Measurements from ENCODE around the gene CHRND. TPM values are rescaled to one million over a fixed set of nuclear protein-coding genes. Genes with fewer than 3 reads are reported as not detected.

The CHRND gene
- total RNA-seq, 1 experiment from 2014 or later: not detected

GRCh38 chr2:232539298-232540231 is 13.6 kb downstream of the CHRND start, which contains the start of gene CHRNG:
Gene CHRNG, plus strand, starts transcription at chr2:232539692. Its CDS starts 56 bp downstream, at chr2:232539748.
- intact Hi-C loops (cut with micrococcal nuclease; ENCODE audit: unreplicated experiment): no loop called here
- DNase-seq: no peak
- Histone ChIP-seq H3K36me3 (ENCODE audit: control insufficient read depth, insufficient read depth, low read length) (no peaks in the 10 kb centered on the region), H3K4me1 (no peaks in the 10 kb centered on the region), H3K27me3 (replicated peaks; ENCODE audit: control insufficient read depth, insufficient read depth, low read length) (no peaks in the 10 kb centered on the region), H3K4me3 (ENCODE audit: low read depth, low read length) (no peak within 1 kb of the TSS), H3K9me3 (no peaks in the 10 kb centered on the region)
- H3K4me1 Mint-ChIP-seq (ENCODE audit: low read depth, unreplicated experiment): no peaks in the 10 kb centered on the region
- no TSS peak for BruUV-seq (replicated peaks)
- ChIA-PET POLR2A (no interaction called here), CTCF (interaction anchor here (0.6 kb wide), 1 partner anchor 67 kb away, joined by 3 read pairs; no protein-coding TSS in a partner anchor)
- no peak for TF ChIP-seq CTCF (IDR thresholded peaks at IDR 0.05; ENCODE audit: insufficient read depth in 1 of 2, low read depth in 1 of 2, low read length in 1 of 2, severe bottlenecking in 1 of 2, unreplicated experiment in 1 of 2)
- H3K27me3 Mint-ChIP-seq (ENCODE audit: insufficient read depth, unreplicated experiment): no peaks in the 10 kb centered on the region
- peaks cover 7% of the 10 kb centered on the region for H3K36me3 Mint-ChIP-seq (ENCODE audit: insufficient read depth, unreplicated experiment)
- H3K9me3 Mint-ChIP-seq (ENCODE audit: unreplicated experiment): no peaks in the 10 kb centered on the region
- H3K4me3 Mint-ChIP-seq (ENCODE audit: unreplicated experiment): no peak within 1 kb of the TSS
- H3K27ac Mint-ChIP-seq (ENCODE audit: unreplicated experiment): no peak within 1 kb of the TSS

- no peaks in the 10 kb centered on the region for H3K9me3 Mint-ChIP-seq (ENCODE audit: unreplicated experiment)
- Histone ChIP-seq H3K4me3 (ENCODE audit: low read depth, low read length) (no peak overlapping the region), H3K27me3 (replicated peaks; ENCODE audit: control insufficient read depth, insufficient read depth, low read length) (no peaks in the 10 kb centered on the region), H3K36me3 (ENCODE audit: control insufficient read depth, insufficient read depth, low read length) (no peaks in the 10 kb centered on the region), H3K4me1 (no peaks in the 10 kb centered on the region), H3K9me3 (no peaks in the 10 kb centered on the region)
- BruUV-seq (replicated peaks): no TSS peak
- no peaks in the 10 kb centered on the region for H3K27me3 Mint-ChIP-seq (ENCODE audit: insufficient read depth, unreplicated experiment)
- no peak overlapping the region for H3K4me3 Mint-ChIP-seq (ENCODE audit: unreplicated experiment)
- no peaks in the 10 kb centered on the region for H3K4me1 Mint-ChIP-seq (ENCODE audit: low read depth, unreplicated experiment)
- peaks cover 7% of the 10 kb centered on the region for H3K36me3 Mint-ChIP-seq (ENCODE audit: insufficient read depth, unreplicated experiment)
- H3K27ac Mint-ChIP-seq (ENCODE audit: unreplicated experiment): no peak overlapping the region
- intact Hi-C loops (cut with micrococcal nuclease; ENCODE audit: unreplicated experiment): no loop called here
- DNase-seq: no peak
- no peak for TF ChIP-seq CTCF (IDR thresholded peaks at IDR 0.05; ENCODE audit: insufficient read depth in 1 of 2, low read depth in 1 of 2, low read length in 1 of 2, severe bottlenecking in 1 of 2, unreplicated experiment in 1 of 2)
- ChIA-PET CTCF (no interaction called here), POLR2A (no interaction called here)
Measured at GRCh38 chr2:232540441-232541041, 14.6 kb downstream of the CHRND start.

GRCh38 chr2:232541195-232541960 is 15.4 kb downstream of the CHRND start:
- H3K4me3 ChIP-seq (ENCODE audit: low read depth, low read length): no peak overlapping the region
- H3K4me1 Mint-ChIP-seq (ENCODE audit: low read depth, unreplicated experiment): no peaks in the 10 kb centered on the region
- ChIA-PET CTCF (no interaction called here), POLR2A (no interaction called here)
- peaks cover 8% of the 10 kb centered on the region for H3K36me3 Mint-ChIP-seq (ENCODE audit: insufficient read depth, unreplicated experiment)
- no peak overlapping the region for H3K4me3 Mint-ChIP-seq (ENCODE audit: unreplicated experiment)
- no peak for TF ChIP-seq CTCF (IDR thresholded peaks at IDR 0.05; ENCODE audit: insufficient read depth in 1 of 2, low read depth in 1 of 2, low read length in 1 of 2, severe bottlenecking in 1 of 2, unreplicated experiment in 1 of 2)
- no TSS peak for BruUV-seq (replicated peaks)
- H3K27me3 Mint-ChIP-seq (ENCODE audit: insufficient read depth, unreplicated experiment): no peaks in the 10 kb centered on the region
- no peak for DNase-seq
- H3K9me3 ChIP-seq: no peaks in the 10 kb centered on the region
- no peaks in the 10 kb centered on the region for H3K36me3 ChIP-seq (ENCODE audit: control insufficient read depth, insufficient read depth, low read length)
- H3K9me3 Mint-ChIP-seq (ENCODE audit: unreplicated experiment): no peaks in the 10 kb centered on the region
- H3K4me1 ChIP-seq: no peaks in the 10 kb centered on the region
- intact Hi-C loops (cut with micrococcal nuclease; ENCODE audit: unreplicated experiment): no loop called here
- H3K27me3 ChIP-seq (replicated peaks; ENCODE audit: control insufficient read depth, insufficient read depth, low read length): no peaks in the 10 kb centered on the region
- H3K27ac Mint-ChIP-seq (ENCODE audit: unreplicated experiment): no peak overlapping the region
